ENCODE data around the gene YEATS4.

The YEATS4 gene

DNA sequence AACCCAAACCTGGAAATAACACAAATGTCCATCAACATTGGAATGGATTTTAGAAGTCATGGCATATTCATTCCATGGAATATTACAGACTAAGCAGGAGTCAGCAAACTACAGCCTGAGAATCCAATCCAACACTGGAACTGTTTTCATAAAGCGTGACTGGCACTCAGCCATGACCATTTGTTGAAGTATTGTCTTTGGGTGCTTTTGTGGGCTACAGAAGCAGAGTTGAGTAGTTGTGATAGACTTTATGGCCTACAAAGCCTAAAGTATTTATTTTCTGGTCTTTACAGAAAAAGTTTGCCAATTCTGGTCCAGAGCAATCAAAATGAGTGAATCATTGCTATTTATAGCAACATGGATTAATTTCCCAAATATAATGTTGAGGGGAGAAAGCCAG, 76.1 kb downstream of the YEATS4 start:
- no peak for ATAC-seq

DNA sequence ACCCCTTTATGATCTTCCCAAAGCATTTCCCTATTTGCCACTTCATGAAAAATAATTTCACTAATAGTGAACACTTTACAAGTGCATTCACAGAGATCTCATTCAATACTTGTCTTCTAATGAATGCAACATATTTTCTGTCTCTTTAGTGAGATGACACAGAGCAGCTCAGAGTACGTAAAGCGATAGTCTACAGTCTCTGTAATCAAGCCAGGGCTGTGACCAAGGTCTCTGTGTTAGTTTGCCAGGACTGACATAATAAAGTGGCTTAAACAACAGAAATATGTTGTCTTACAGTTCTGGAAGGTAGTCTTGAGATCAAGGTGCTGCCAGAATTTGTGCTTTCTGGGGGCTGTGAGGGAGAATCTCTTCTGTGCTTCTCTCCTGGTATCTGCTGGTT, 77.5 kb downstream of the YEATS4 start:
- ATAC-seq, result no peak

GRCh38 chr12:69438539-69438938, 79.0 kb downstream of the YEATS4 start:
- no peak for ATAC-seq

- no peak for ATAC-seq
Measured at GRCh38 chr12:69440016-69440415, 80.5 kb downstream of the YEATS4 start.

Data from activated CD4-positive, CD25-positive, alpha-beta regulatory T cell treated with anti-CD3 and anti-CD28 coated beads, Interleukin-2, amount 50 U/mL, for 24 hours (primary cell).